CD14-positive monocyte (primary cell): ENCODE results near the gene CDKAL1. TPM values are rescaled to one million over a fixed set of nuclear protein-coding genes. Genes with fewer than 3 reads are reported as not detected.

ENCODE experiments used
- DNase-seq, 3 donors: peaks; one replicate each; pipeline ENCODE4 v3.0.0-alpha.2; 2011 to 2022
- H2AFZ ChIP-seq: 2 replicates; pipeline ENCODE4 v1.6.0; 2012; ENCODE audit warnings: mild to moderate bottlenecking, low read depth, low read length, inconsistent platforms; ENCODE audit not compliant: insufficient read depth, poor library complexity, severe bottlenecking
- H3K27ac ChIP-seq, 2 donors: 1 replicate in 1 of 2; 2 replicates in 1 of 2; pipeline ENCODE4 v1.5.1; 2012 to 2013; ENCODE audit warnings: low read length in 2 of 2, control low read depth in 1 of 2, inconsistent platforms in 1 of 2, low read depth in 1 of 2, mild to moderate bottlenecking in 1 of 2
- H3K27me3 ChIP-seq, 2 donors: one replicate each; pipeline versions ENCODE4 v1.6.0 to v1.6.1; 2011 to 2013; ENCODE audit warnings: low read length in 2 of 2; ENCODE audit not compliant: control insufficient read depth in 2 of 2, insufficient read depth in 2 of 2
- H3K36me3 ChIP-seq, 2 donors: replicated peaks in 1 of 2; 1 replicate in 1 of 2; 2 replicates in 1 of 2; pipeline versions ENCODE4 v1.5.1 to v1.6.1; 2012 to 2013; ENCODE audit warnings: low read length in 2 of 2, control low read depth in 1 of 2, inconsistent platforms in 1 of 2, mild to moderate bottlenecking in 1 of 2; ENCODE audit not compliant: insufficient read depth in 2 of 2, control insufficient read depth in 1 of 2
- H3K4me1 ChIP-seq, 2 donors: 1 replicate in 1 of 2; 2 replicates in 1 of 2; pipeline versions ENCODE4 v1.5.1 to v1.6.1; 2012 to 2013; ENCODE audit warnings: low read length in 2 of 2, control low read depth in 1 of 2, inconsistent platforms in 1 of 2, mild to moderate bottlenecking in 1 of 2, moderate library complexity in 1 of 2; ENCODE audit not compliant: insufficient read depth in 2 of 2, control insufficient read depth in 1 of 2
- H3K4me2 ChIP-seq: replicated peaks from 2 replicates; pipeline ENCODE3; 2012; ENCODE audit warnings: low read length, moderate library complexity, mild to moderate bottlenecking; ENCODE audit not compliant: poor library complexity, severe bottlenecking; ENCODE audit errors: extremely low read depth
- H3K4me3 ChIP-seq, 3 experiments: fragments of 200-600 bp in 1 of 3; sonication (generic) in 1 of 3; replicated peaks in 1 of 3; 1 replicate in 2 of 3; 2 replicates in 1 of 3; pipeline ENCODE4 v1.5.1; 2011 to 2013; ENCODE audit warnings: low read length in 3 of 3, mild to moderate bottlenecking in 3 of 3, control low read depth in 2 of 3, low read depth in 2 of 3, inconsistent platforms in 1 of 3, moderate library complexity in 1 of 3
- H3K79me2 ChIP-seq: 2 replicates; pipeline ENCODE4 v1.6.0; 2012; ENCODE audit warnings: mild to moderate bottlenecking, control low read depth, inconsistent platforms, low read length, moderate library complexity; ENCODE audit not compliant: insufficient read depth
- H3K9ac ChIP-seq: 2 replicates; pipeline ENCODE4 v1.6.0; 2017; ENCODE audit warnings: low read length, mild to moderate bottlenecking; ENCODE audit not compliant: insufficient read depth, poor library complexity, severe bottlenecking
- H3K9me3 ChIP-seq, 2 donors: replicated peaks in 1 of 2; 1 replicate in 1 of 2; 2 replicates in 1 of 2; pipeline versions ENCODE4 v1.5.1 to v1.6.1; 2012 to 2013; ENCODE audit warnings: low read length in 2 of 2, control low read depth in 1 of 2; ENCODE audit not compliant: control insufficient read depth in 1 of 2, insufficient read depth in 1 of 2
- H4K20me1 ChIP-seq: 2 replicates; pipeline ENCODE4 v1.6.0; 2012; ENCODE audit warnings: mild to moderate bottlenecking, low read length, control low read depth, moderate library complexity; ENCODE audit not compliant: insufficient read depth
- H3K27ac Mint-ChIP-seq, 7 donors: one replicate each; pipeline ENCODE4 v1.8.0; 2020; ENCODE audit warnings: mild to moderate bottlenecking in 7 of 7, mixed read lengths in 7 of 7, moderate library complexity in 6 of 7, inconsistent platforms in 2 of 7
- H3K27me3 Mint-ChIP-seq, 3 donors: one replicate each; pipeline ENCODE4 v1.8.0; 2021 to 2022; ENCODE audit warnings: low read depth in 3 of 3, mild to moderate bottlenecking in 3 of 3, mixed read lengths in 3 of 3, moderate library complexity in 3 of 3, inconsistent platforms in 1 of 3
- H3K36me3 Mint-ChIP-seq, 2 donors: one replicate each; pipeline ENCODE4 v1.8.0; 2020; ENCODE audit warnings: mixed read lengths in 2 of 2, inconsistent platforms in 1 of 2, mild to moderate bottlenecking in 1 of 2
- H3K4me1 Mint-ChIP-seq: one replicate; pipeline ENCODE4 v1.8.0; 2020; ENCODE audit warnings: mild to moderate bottlenecking, mixed read lengths
- H3K4me3 Mint-ChIP-seq, 2 donors: one replicate each; pipeline ENCODE4 v1.8.0; 2020; ENCODE audit warnings: mild to moderate bottlenecking in 2 of 2, mixed read lengths in 2 of 2, moderate library complexity in 1 of 2
- H3K9me3 Mint-ChIP-seq, 7 donors: one replicate each; pipeline ENCODE4 v1.8.0; 2020 to 2022; ENCODE audit warnings: mixed read lengths in 7 of 7, mild to moderate bottlenecking in 6 of 7, moderate library complexity in 6 of 7, inconsistent platforms in 2 of 7
- WGBS: methylation state at CpG from one replicate; pipeline ENCODE4 v1.1.5; 2013; ENCODE audit warnings: missing lambda C conversion rate; ENCODE audit not compliant: insufficient coverage; 5-methylcytosine and 5-hydroxymethylcytosine counted together
- intact Hi-C, 2 donors: fragments of 100-400 bp; cut with micrococcal nuclease; formaldehyde crosslinking; loops; one replicate each; pipeline versions ENCODE4 v1.15.0 to v1.15.1; 2023
- polyA plus RNA-seq, 3 donors: library from polyadenylated mRNA; depleted of rRNA in 1 of 3; unstranded in 2 of 3; stranded (reverse) in 1 of 3; fragments of 300-500 nt in 2 of 3; fragments of >200 nt in 1 of 3; fragmentation: Illumina TruSeq in 2 of 3; gene quantifications; 1 replicate in 2 of 3; 2 replicates in 1 of 3; pipeline ENCODE4 v1.2.3, GENCODE V29; 2012 to 2021
- TF ChIP-seq, protein P1 (sequence below): fragments of 200-600 bp; IDR thresholded peaks from one replicate; pipeline ENCODE4 v1.8.0; 2022; ENCODE audit warnings: antibody characterized with exemption, mild to moderate bottlenecking

The CDKAL1 gene
- polyA plus RNA-seq, 3 donors: 3.2 to 12.4 (median 8.3) TPM

GRCh38 chr6:20876036-20876435 lies 341.8 kb downstream of the CDKAL1 start:
- no peaks in the 10 kb centered on the region for H3K27me3 Mint-ChIP-seq
- Histone ChIP-seq H2AFZ (no peak overlapping the region), H3K4me1 (no peaks in the 10 kb centered on the region), H3K9ac (no peak overlapping the region), H3K79me2 (no peaks in the 10 kb centered on the region), H3K4me3 (no peak overlapping the region), H3K27me3 (no peaks in the 10 kb centered on the region), H3K4me2 (no peak overlapping the region), H4K20me1 (no peaks in the 10 kb centered on the region), H3K36me3 (no peaks in the 10 kb centered on the region), H3K27ac (no peak overlapping the region), H3K9me3 (no peaks in the 10 kb centered on the region)
- WGBS: 93% methylated on average over 2 of the region's 2 CpGs
- intact Hi-C loops: no loop called here
- TF ChIP-seq, protein P1, sequence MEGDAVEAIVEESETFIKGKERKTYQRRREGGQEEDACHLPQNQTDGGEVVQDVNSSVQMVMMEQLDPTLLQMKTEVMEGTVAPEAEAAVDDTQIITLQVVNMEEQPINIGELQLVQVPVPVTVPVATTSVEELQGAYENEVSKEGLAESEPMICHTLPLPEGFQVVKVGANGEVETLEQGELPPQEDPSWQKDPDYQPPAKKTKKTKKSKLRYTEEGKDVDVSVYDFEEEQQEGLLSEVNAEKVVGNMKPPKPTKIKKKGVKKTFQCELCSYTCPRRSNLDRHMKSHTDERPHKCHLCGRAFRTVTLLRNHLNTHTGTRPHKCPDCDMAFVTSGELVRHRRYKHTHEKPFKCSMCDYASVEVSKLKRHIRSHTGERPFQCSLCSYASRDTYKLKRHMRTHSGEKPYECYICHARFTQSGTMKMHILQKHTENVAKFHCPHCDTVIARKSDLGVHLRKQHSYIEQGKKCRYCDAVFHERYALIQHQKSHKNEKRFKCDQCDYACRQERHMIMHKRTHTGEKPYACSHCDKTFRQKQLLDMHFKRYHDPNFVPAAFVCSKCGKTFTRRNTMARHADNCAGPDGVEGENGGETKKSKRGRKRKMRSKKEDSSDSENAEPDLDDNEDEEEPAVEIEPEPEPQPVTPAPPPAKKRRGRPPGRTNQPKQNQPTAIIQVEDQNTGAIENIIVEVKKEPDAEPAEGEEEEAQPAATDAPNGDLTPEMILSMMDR: no peak
- H3K27ac Mint-ChIP-seq: no peak overlapping the region
- peaks cover 0 to 2% (median 0%) of the 10 kb centered on the region in 7 donors for H3K9me3 Mint-ChIP-seq
- no peaks in the 10 kb centered on the region for H3K4me1 Mint-ChIP-seq
- no peak for DNase-seq
- no peak overlapping the region for H3K4me3 Mint-ChIP-seq
- H3K36me3 Mint-ChIP-seq: no peaks in the 10 kb centered on the region

DNA sequence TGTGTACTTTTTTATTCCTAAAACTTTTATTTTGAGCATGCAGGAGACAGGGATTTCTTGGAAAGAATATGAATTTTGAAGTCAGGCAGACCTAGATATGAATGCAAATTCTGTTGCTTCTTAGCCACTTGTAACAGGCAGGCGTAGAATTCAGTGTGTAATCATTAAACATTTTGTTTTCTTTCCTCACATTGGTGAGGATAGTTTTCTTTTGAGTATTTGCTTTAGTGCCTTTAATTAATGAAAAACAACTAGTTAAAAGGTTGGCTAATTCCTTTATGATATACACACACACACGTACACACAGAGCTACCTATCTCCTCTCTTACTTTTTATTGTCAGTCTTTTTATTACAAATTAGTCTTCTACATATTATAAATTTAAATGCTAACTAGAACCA lies 342.3 kb downstream of the CDKAL1 start:
- WGBS: no CpG with 5 or more reads among the region's 2 CpGs

More for the DNA sequence above, 342.3 kb downstream of the CDKAL1 start:
- Mint-ChIP-seq H3K36me3 (peaks cover 0 to under 1% of the 10 kb centered on the region in 2 donors), H3K27me3 (no peaks in the 10 kb centered on the region), H3K9me3 (peaks cover 0 to 2% (median 0%) of the 10 kb centered on the region in 7 donors), H3K4me3 (no peak overlapping the region), H3K4me1 (no peaks in the 10 kb centered on the region), H3K27ac (no peak overlapping the region)
- H3K4me1 ChIP-seq: no peaks in the 10 kb centered on the region
- H3K79me2 ChIP-seq: no peaks in the 10 kb centered on the region
- H3K4me3 ChIP-seq: no peak overlapping the region
- TF ChIP-seq, protein P1: no peak
- H4K20me1 ChIP-seq: no peaks in the 10 kb centered on the region
- no peak overlapping the region for H3K27ac ChIP-seq
- intact Hi-C loops: no loop called here
- H3K9ac ChIP-seq: no peak overlapping the region
- no peak for DNase-seq
- no peaks in the 10 kb centered on the region for H3K36me3 ChIP-seq
- no peaks in the 10 kb centered on the region for H3K9me3 ChIP-seq
- no peak overlapping the region for H2AFZ ChIP-seq
- no peak overlapping the region for H3K4me2 ChIP-seq
- H3K27me3 ChIP-seq: no peaks in the 10 kb centered on the region
